K562 (cell line): Measurements from ENCODE around the gene PCDHA9. TPM values are rescaled to one million over a fixed set of nuclear protein-coding genes. Genes with fewer than 3 reads are reported as not detected.
A peak's percentile ranks its signal among the peaks of the same experiment; 100 is the strongest.

Source experiments
- ATAC-seq: fragments of 200-7000 bp; cut with Tn5 transposase; 3 replicates; pipeline ENCODE4 v1.9.1; 2020; ENCODE audit warnings: moderate library complexity
- BruUV-seq: library from RNA; stranded (reverse); fragments of 400-500 nt; replicated peaks from 2 replicates; lab custom pipeline; 2021; lab: Mats Ljungman, UMichigan
- CTCF ChIA-PET: fragments of 300-600 bp; formaldehyde crosslinking; extraction: SDS; loops from one replicate; lab custom pipeline; 2021; ENCODE audit warnings: low intra/inter-chr PET ratio; lab: Yijun Ruan, JAX
- POLR2A ChIA-PET: fragments of 300-600, 350-650 bp; sonication (Branson Sonifier 250); formaldehyde crosslinking; extraction: SDS; loops from one replicate; lab custom pipeline; 2021; ENCODE audit warnings: antibody characterized with exemption, inconsistent platforms; lab: Yijun Ruan, JAX
- DNase-seq, 4 experiments: peaks; one replicate each; pipeline versions ENCODE4 v3.0.0 to v3.0.0-alpha.2; 2011 to 2018; ENCODE audit warnings: low spot score in 3 of 4, mixed read lengths in 3 of 4; ENCODE audit errors: extremely low read depth in 1 of 4
- FAIRE-seq: peaks from 2 replicates; lab custom pipeline; 2011; peaks lifted over from hg19 to GRCh38; lab: Jason Lieb, UNC
- H2AFZ ChIP-seq: 2 replicates; pipeline ENCODE4 v1.6.0; 2011; ENCODE audit warnings: low read depth, low read length, control low read depth, inconsistent platforms
- H3K27ac ChIP-seq: fragments of 200-600 bp; 3 replicates; pipeline ENCODE4 v1.8.0; 2011; ENCODE audit warnings: low read depth, mild to moderate bottlenecking, control low read depth, inconsistent platforms, low read length, moderate library complexity, mixed read lengths; ENCODE audit errors: extremely low read depth
- H3K27me3 ChIP-seq, 2 experiments: fragments of 300-600 bp in 1 of 2; 2 replicates in 1 of 2; 3 replicates in 1 of 2; pipeline versions ENCODE4 v1.6.0 to v1.8.0; 2011; ENCODE audit warnings: inconsistent platforms in 2 of 2, low read length in 2 of 2, mild to moderate bottlenecking in 1 of 2, mixed read lengths in 1 of 2, moderate library complexity in 1 of 2; ENCODE audit not compliant: control insufficient read depth in 2 of 2, insufficient read depth in 2 of 2
- H3K36me3 ChIP-seq: fragments of 300-600 bp; 3 replicates; pipeline ENCODE4 v1.8.0; 2011; ENCODE audit warnings: mild to moderate bottlenecking, low read length, inconsistent platforms; ENCODE audit not compliant: control insufficient read depth, insufficient read depth
- H3K4me1 ChIP-seq, 2 experiments: fragments of 200-600 bp in 1 of 2; replicated peaks in 1 of 2; 2 replicates in 1 of 2; 3 replicates in 1 of 2; pipeline versions ENCODE4 v1.5.1 to v1.8.0; 2011; ENCODE audit warnings: inconsistent platforms in 2 of 2, low read length in 2 of 2, mild to moderate bottlenecking in 1 of 2, mixed read lengths in 1 of 2, moderate library complexity in 1 of 2; ENCODE audit not compliant: control insufficient read depth in 2 of 2, insufficient read depth in 2 of 2
- H3K4me2 ChIP-seq: 2 replicates; pipeline ENCODE4 v1.6.1; 2011; ENCODE audit warnings: low read length, control low read depth, inconsistent platforms, mixed read lengths; ENCODE audit not compliant: insufficient read depth
- H3K4me3 ChIP-seq: fragments of 200-600 bp; sonication (generic), shearing (Covaris generic); 2 replicates; pipeline ENCODE4 v1.5.1; 2016; ENCODE audit warnings: control low read depth, inconsistent platforms
- H3K79me2 ChIP-seq: fragments of 200-600 bp; 3 replicates; pipeline ENCODE4 v1.8.0; 2011; ENCODE audit warnings: low read length, inconsistent platforms; ENCODE audit not compliant: control insufficient read depth, insufficient read depth
- H3K9ac ChIP-seq, 2 experiments: 2 replicates each; pipeline versions ENCODE4 v1.6.0 to v1.6.1; 2011; ENCODE audit warnings: low read depth in 2 of 2, low read length in 2 of 2, control low read depth in 1 of 2, inconsistent platforms in 1 of 2, mild to moderate bottlenecking in 1 of 2, mixed read lengths in 1 of 2; ENCODE audit not compliant: insufficient read depth in 1 of 2
- H3K9me1 ChIP-seq: one replicate; pipeline ENCODE4 v1.6.0; 2011; ENCODE audit warnings: inconsistent platforms, mild to moderate bottlenecking, low read length, moderate library complexity; ENCODE audit not compliant: control insufficient read depth, insufficient read depth
- H3K9me3 ChIP-seq: replicated peaks from 2 replicates; pipeline ENCODE4 v1.5.1; 2011; ENCODE audit warnings: low read depth, low read length, inconsistent platforms; ENCODE audit not compliant: control insufficient read depth, insufficient read depth
- H4K20me1 ChIP-seq: replicated peaks from 2 replicates; pipeline ENCODE4 v1.6.1; 2011; ENCODE audit warnings: low read length, inconsistent platforms, mixed read lengths; ENCODE audit not compliant: control insufficient read depth, insufficient read depth
- CBX1 ChIP-seq: sonication (generic); IDR thresholded peaks from 2 replicates; pipeline ENCODE4 v1.6.1; 2016; ENCODE audit warnings: antibody characterized with exemption, low read depth, mild to moderate bottlenecking
- CTCF ChIP-seq, 3 experiments: IDR thresholded peaks in 2 of 3; conservative IDR thresholded peaks in 1 of 3; 2 replicates each; pipeline ENCODE4 v1.5.1; 2011 to 2012; ENCODE audit warnings: low read length in 3 of 3, mild to moderate bottlenecking in 3 of 3, control low read depth in 2 of 3, improper control_type of control experiment in 1 of 3, inconsistent platforms in 1 of 3, low read depth in 1 of 3, mixed read lengths in 1 of 3, moderate library complexity in 1 of 3; ENCODE audit not compliant: insufficient read depth in 2 of 3
- WGBS: fragments of 100-300 bp; shearing (Covaris generic); methylation state at CpG from one replicate; pipeline ENCODE4 v1.1.6; 2016; ENCODE audit warnings: low coverage, mixed read lengths; ENCODE audit not compliant: insufficient coverage; ENCODE audit errors: missing lambda C conversion rate; 5-methylcytosine and 5-hydroxymethylcytosine counted together
- in situ Hi-C: fragments of 300-500 bp; cut with MboI; formaldehyde crosslinking; loops from 4 replicates; pipeline ENCODE4 v1.15.0; 2018; ENCODE audit warnings: inconsistent platforms, mixed read lengths
- intact Hi-C: fragments of 100-400 bp; cut with micrococcal nuclease; formaldehyde crosslinking; loops from 2 replicates; pipeline ENCODE4 v1.14.2; 2022
- polyA plus RNA-seq, 8 experiments: library from polyadenylated mRNA; depleted of rRNA in 4 of 8; stranded (reverse) in 5 of 8; unstranded in 3 of 8; fragments of >200 nt; fragmentation: Nextera tagmentation in 2 of 8; fragmentation: Illumina TruSeq in 1 of 8; extraction: Ambion mirVana in 2 of 8; extraction: Trizol in 1 of 8; gene quantifications; 2 replicates each; pipeline versions ENCODE4 v1.2.1 to v1.2.3, GENCODE V29; 2011 to 2014; ENCODE audit warnings: inconsistent platforms in 1 of 8, missing spikeins in 1 of 8
- total RNA-seq, 7 experiments: library from RNA; depleted of rRNA in 6 of 7; stranded (reverse); fragments of >200 nt in 6 of 7; fragmentation: Illumina TruSeq in 2 of 7; extraction: Trizol in 2 of 7; gene quantifications; 2 replicates each; pipeline versions ENCODE4 v1.2.1 to v1.2.3, GENCODE V29; 2011 to 2021; ENCODE audit warnings: low replicate concordance in 1 of 7

The PCDHA9 gene
- total and polyA plus RNA-seq, 9 of the 15 experiments (the other 6 are each of a cell fraction or from before 2014, with no cell fraction given), result not detected

GRCh38 chr5:140855772-140856674 is 7.8 kb downstream of the PCDHA9 start, which contains the start of gene PCDHA10:
PCDHA10 (plus strand) TSS chr5:140855897; CDS start chr5:140856049, 152 bp downstream.
- no TSS peak for BruUV-seq
- H3K36me3 ChIP-seq, result no peaks in the 10 kb centered on the region
- H3K79me2 ChIP-seq, result no peaks in the 10 kb centered on the region
- no peaks in the 10 kb centered on the region for H3K9me1 ChIP-seq
- no peak within 1 kb of the TSS for H2AFZ ChIP-seq
- DNase-seq (no peak), FAIRE-seq (no peak), ATAC-seq (no peak)
- POLR2A ChIA-PET, result no interaction called here
- H3K4me3 ChIP-seq, result no peak within 1 kb of the TSS
- in situ Hi-C loops (no loop called here), intact Hi-C loops (no loop called here)
- H3K4me1 ChIP-seq, result no peaks in the 10 kb centered on the region
- H3K4me2 ChIP-seq, result no peak within 1 kb of the TSS
- WGBS, result 19% methylated on average over 37 of the region's 44 CpGs
- TF ChIP-seq CTCF (IDR thresholded peaks at IDR 0.05 in 2 of 3, conservative IDR thresholded peaks at IDR 0.05 in 1 of 3; ENCODE audit: insufficient read depth in 2 of 3, low read depth in 1 of 3, low read length in 3 of 3), result 0 out of 6 replicates have a peak, but pooled peaks of 1 of the 3 experiments have one; percentile 26
- TF ChIP-seq CBX1, result no peak
- H3K9ac ChIP-seq, result no peak within 1 kb of the TSS
- CTCF ChIA-PET, result no interaction called here
- H3K9me3 ChIP-seq, result 0 out of 2 replicates have a peak, but pooled peaks cover 2% of the 10 kb centered on the region
- no peak within 1 kb of the TSS for H3K27ac ChIP-seq
- no peaks in the 10 kb centered on the region for H4K20me1 ChIP-seq
- H3K27me3 ChIP-seq, result no peaks in the 10 kb centered on the region
